HG03378 (cell line): ENCODE measurements around the gene MAP3K5.
"Not testable (repeated sequence)": the region's sequence is repeated elsewhere in the genome, so short reads cannot be mapped to it uniquely, and the experiment has no call there.

Experiments used
- ATAC-seq: cut with Tn5 transposase; IDR thresholded peaks from one replicate; pipeline ENCODE4 v1.9.1; 2021; ENCODE audit warnings: mild to moderate bottlenecking, moderate library complexity; ENCODE audit not compliant: unreplicated experiment

The MAP3K5 gene

GRCh38 chr6:136772685-136773472 is 19.4 kb downstream of the MAP3K5 start:
- peak; percentile 76 for ATAC-seq

- no peak for ATAC-seq
Observed at GRCh38 chr6:136771306-136771705, 21.0 kb downstream of the MAP3K5 start.

GRCh38 chr6:136769759-136770158 is 22.5 kb downstream of the MAP3K5 start:
- no peak for ATAC-seq

GRCh38 chr6:136769124-136769523 is 23.2 kb downstream of the MAP3K5 start:
- no peak for ATAC-seq

- ATAC-seq, result no peak
Observed at GRCh38 chr6:136767570-136768309, 24.5 kb downstream of the MAP3K5 start.

GRCh38 chr6:136767103-136767502 is 25.2 kb downstream of the MAP3K5 start:
- ATAC-seq, result no peak

- ATAC-seq, result no peak
Observed at GRCh38 chr6:136766274-136766673, 26.0 kb downstream of the MAP3K5 start.

GRCh38 chr6:136764517-136764993 is 27.7 kb downstream of the MAP3K5 start:
- ATAC-seq, result peak; percentile 57

- peak; percentile 28 for ATAC-seq
Observed at GRCh38 chr6:136763716-136764516, 28.4 kb downstream of the MAP3K5 start.

- ATAC-seq, result no peak
Observed at GRCh38 chr6:136763255-136763654, 29.0 kb downstream of the MAP3K5 start.

- ATAC-seq, result no peak
Observed at GRCh38 chr6:136762022-136762975, 30.0 kb downstream of the MAP3K5 start.

GRCh38 chr6:136761227-136761922 is 30.9 kb downstream of the MAP3K5 start:
- no peak for ATAC-seq

GRCh38 chr6:136760781-136761180 is 31.5 kb downstream of the MAP3K5 start:
- not testable (repeated sequence) for ATAC-seq

- ATAC-seq, result no peak
Observed at GRCh38 chr6:136757150-136757549, 35.1 kb downstream of the MAP3K5 start.

- no peak for ATAC-seq
Observed at GRCh38 chr6:136754820-136755219, 37.5 kb downstream of the MAP3K5 start.

- ATAC-seq, result no peak
Observed at GRCh38 chr6:136753624-136754023, 38.7 kb downstream of the MAP3K5 start.

- no peak for ATAC-seq
Observed at GRCh38 chr6:136752554-136752953, 39.7 kb downstream of the MAP3K5 start.

GRCh38 chr6:136751991-136752390 is 40.3 kb downstream of the MAP3K5 start:
- ATAC-seq, result no peak

GRCh38 chr6:136751522-136751956 is 40.7 kb downstream of the MAP3K5 start:
- ATAC-seq, result peak; percentile 95
